Measurements from ENCODE around the gene PROCA1. TPM values are rescaled to one million over a fixed set of nuclear protein-coding genes. Genes with fewer than 3 reads are reported as not detected.

The PROCA1 gene
- total RNA-seq, 1 experiment from 2014 or later, result 2.7 TPM

DNA sequence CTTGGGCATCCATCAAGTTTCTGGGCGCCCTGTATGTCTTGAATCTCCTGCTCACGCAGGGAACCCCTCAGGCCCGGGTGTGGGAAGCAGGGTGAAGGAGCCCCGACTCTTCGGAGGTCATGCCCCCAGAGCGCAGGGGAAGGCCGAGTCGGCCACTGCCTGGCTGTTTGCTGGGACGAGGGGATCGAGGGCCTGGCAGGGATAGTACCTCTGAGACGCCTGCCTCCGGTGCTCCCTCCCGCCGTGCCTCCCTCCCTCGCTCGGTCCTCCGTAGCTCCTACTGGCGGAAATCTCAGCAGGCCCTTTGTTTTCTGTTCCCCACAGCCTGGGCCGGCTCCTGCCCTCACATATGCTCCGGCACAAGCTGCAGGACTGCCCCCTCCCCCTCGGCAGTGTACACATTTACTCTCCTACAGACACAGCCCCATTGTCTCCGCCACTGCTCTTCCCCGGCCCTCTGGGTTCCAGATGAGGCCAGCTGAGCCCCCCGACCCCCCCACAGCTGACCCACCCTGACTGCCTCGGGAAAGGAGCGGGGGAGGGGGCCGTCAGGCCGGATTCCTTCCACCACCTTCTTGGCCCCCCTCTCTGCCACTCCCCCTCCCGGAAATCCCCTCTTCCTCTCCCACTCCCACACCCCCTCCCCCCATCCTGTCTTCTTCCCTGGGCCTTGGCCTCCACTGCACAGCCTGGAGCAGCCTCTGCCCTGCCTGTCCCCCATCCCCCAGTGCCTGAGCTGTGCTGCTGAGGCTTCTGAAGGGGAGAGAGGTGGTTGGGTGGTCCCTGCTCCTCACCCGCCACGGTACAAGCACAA is 33.5 kb upstream of the PROCA1 start:
- peak; percentile 78 for DNase-seq
- Histone ChIP-seq H3K79me2 (ENCODE audit: low read length) (peaks cover 31% of the 10 kb centered on the region), H3K36me3 (ENCODE audit: insufficient read depth, low read length) (peaks cover 4% of the 10 kb centered on the region), H3K9me3 (ENCODE audit: low read length) (no peaks in the 10 kb centered on the region), H3K4me2 (ENCODE audit: low read depth, low read length, poor library complexity, severe bottlenecking) (peak overlapping the region; percentile 93), H3K9ac (ENCODE audit: low read length) (peak overlapping the region; percentile 96), H3K4me3 (ENCODE audit: low read length) (peak overlapping the region; percentile 91), H4K20me1 (ENCODE audit: insufficient read depth, low read depth, low read length) (peaks cover 33% of the 10 kb centered on the region), H3K4me1 (ENCODE audit: low read length) (peaks cover 53% of the 10 kb centered on the region), H3K27me3 (ENCODE audit: low read length) (no peaks in the 10 kb centered on the region), H3K9me2 (replicated peaks; ENCODE audit: insufficient read depth, low read length) (no peaks in the 10 kb centered on the region), H3K27ac (ENCODE audit: low read length) (peak overlapping the region; percentile 79), H2AFZ (ENCODE audit: low read length) (no peak overlapping the region)

GRCh38 chr17:28744104-28744971 is 32.6 kb upstream of the PROCA1 start:
- H2AFZ ChIP-seq (ENCODE audit: low read length), result no peak overlapping the region
- H4K20me1 ChIP-seq (ENCODE audit: insufficient read depth, low read depth, low read length), result peaks cover 33% of the 10 kb centered on the region
- H3K9me2 ChIP-seq (replicated peaks; ENCODE audit: insufficient read depth, low read length), result no peaks in the 10 kb centered on the region
- H3K4me2 ChIP-seq (ENCODE audit: low read depth, low read length, poor library complexity, severe bottlenecking), result peak overlapping the region; percentile 93
- peak; percentile 85 for DNase-seq
- peak overlapping the region; percentile 96 for H3K9ac ChIP-seq (ENCODE audit: low read length)
- H3K27ac ChIP-seq (ENCODE audit: low read length), result peak overlapping the region; percentile 79
- peaks cover 4% of the 10 kb centered on the region for H3K36me3 ChIP-seq (ENCODE audit: insufficient read depth, low read length)
- H3K4me1 ChIP-seq (ENCODE audit: low read length), result peaks cover 53% of the 10 kb centered on the region
- H3K27me3 ChIP-seq (ENCODE audit: low read length), result no peaks in the 10 kb centered on the region
- peak overlapping the region; percentile 91 for H3K4me3 ChIP-seq (ENCODE audit: low read length)
- no peaks in the 10 kb centered on the region for H3K9me3 ChIP-seq (ENCODE audit: low read length)
- peaks cover 31% of the 10 kb centered on the region for H3K79me2 ChIP-seq (ENCODE audit: low read length)

DNA sequence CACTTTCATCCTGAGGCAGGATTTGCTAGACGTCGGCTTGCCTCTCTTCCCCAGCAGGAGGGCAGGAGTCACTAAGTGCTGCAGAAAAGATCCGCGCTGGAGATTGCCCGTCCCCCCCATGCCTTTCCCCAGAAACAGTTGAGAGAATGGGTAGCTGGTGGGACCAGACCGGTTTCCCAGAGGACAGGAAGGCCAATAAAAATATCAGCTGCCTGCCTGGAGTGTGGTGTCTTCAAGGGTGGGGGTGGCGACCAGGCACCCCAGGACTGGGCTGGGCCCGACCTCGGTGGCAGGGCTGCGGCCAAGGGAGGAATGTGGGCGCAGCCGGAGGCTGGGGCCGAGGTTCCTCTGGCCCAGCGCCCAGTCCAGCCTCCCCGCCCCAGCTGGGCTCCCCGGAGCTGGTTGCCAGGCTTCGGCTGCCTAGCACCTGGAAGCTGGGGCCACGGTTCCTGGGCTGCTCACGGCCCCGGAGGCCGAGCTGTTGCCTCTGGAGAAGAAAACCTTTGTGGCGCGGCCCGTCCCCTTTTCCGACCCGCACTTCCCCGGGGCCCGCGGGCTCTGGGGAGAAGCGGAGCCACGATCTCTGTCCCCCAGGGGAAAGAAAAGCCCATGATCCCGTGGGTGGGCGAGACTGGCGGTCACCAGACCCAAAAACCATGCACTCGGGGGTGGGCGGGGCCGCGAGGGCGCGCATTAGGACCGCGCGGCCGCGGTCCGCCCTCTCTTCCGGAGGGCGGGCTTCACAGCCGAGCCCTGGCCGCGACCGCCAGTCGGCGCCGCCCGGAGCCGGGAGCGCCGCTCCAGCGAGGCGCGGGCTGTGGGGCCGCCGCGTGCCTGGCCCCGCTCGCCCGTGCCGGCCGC is 31.8 kb upstream of the PROCA1 start, which contains the start of gene TRAF4:
TSS of gene TRAF4 (plus strand) at position 769 of the 861 bp plus-strand sequence. CDS start 102 bp downstream, outside the sequence.
- peak; percentile 95 for DNase-seq
- H3K9me3 ChIP-seq (ENCODE audit: low read length), result no peaks in the 10 kb centered on the region
- H4K20me1 ChIP-seq (ENCODE audit: insufficient read depth, low read depth, low read length), result peaks cover 33% of the 10 kb centered on the region
- H3K36me3 ChIP-seq (ENCODE audit: insufficient read depth, low read length), result peaks cover 4% of the 10 kb centered on the region
- H3K27me3 ChIP-seq (ENCODE audit: low read length), result no peaks in the 10 kb centered on the region
- H3K4me1 ChIP-seq (ENCODE audit: low read length), result peaks cover 61% of the 10 kb centered on the region
- peaks cover 31% of the 10 kb centered on the region for H3K79me2 ChIP-seq (ENCODE audit: low read length)
- H2AFZ ChIP-seq (ENCODE audit: low read length), result peak within 1 kb of the TSS; percentile 85; the same call in 1 of the 2 replicates
- H3K9ac ChIP-seq (ENCODE audit: low read length), result peak within 1 kb of the TSS; percentile 96
- H3K4me3 ChIP-seq (ENCODE audit: low read length), result peak within 1 kb of the TSS; percentile 91
- peak within 1 kb of the TSS; percentile 93 for H3K4me2 ChIP-seq (ENCODE audit: low read depth, low read length, poor library complexity, severe bottlenecking)
- no peaks in the 10 kb centered on the region for H3K9me2 ChIP-seq (replicated peaks; ENCODE audit: insufficient read depth, low read length)
- H3K27ac ChIP-seq (ENCODE audit: low read length), result peak within 1 kb of the TSS; percentile 91

- Histone ChIP-seq H3K9me3 (ENCODE audit: low read length) (no peaks in the 10 kb centered on the region), H3K4me2 (ENCODE audit: low read depth, low read length, poor library complexity, severe bottlenecking) (peak overlapping the region; percentile 51), H4K20me1 (ENCODE audit: insufficient read depth, low read depth, low read length) (peaks cover 21% of the 10 kb centered on the region), H2AFZ (ENCODE audit: low read length) (no peak overlapping the region), H3K4me1 (ENCODE audit: low read length) (peaks cover 72% of the 10 kb centered on the region), H3K4me3 (ENCODE audit: low read length) (peak overlapping the region; percentile 33; the same call in 1 of the 2 replicates), H3K36me3 (ENCODE audit: insufficient read depth, low read length) (no peaks in the 10 kb centered on the region), H3K9me2 (replicated peaks; ENCODE audit: insufficient read depth, low read length) (no peaks in the 10 kb centered on the region), H3K9ac (ENCODE audit: low read length) (peak overlapping the region; percentile 58), H3K79me2 (ENCODE audit: low read length) (peaks cover 27% of the 10 kb centered on the region), H3K27me3 (ENCODE audit: low read length) (no peaks in the 10 kb centered on the region), H3K27ac (ENCODE audit: low read length) (peak overlapping the region; percentile 91)
- DNase-seq, result peak; percentile 79
Measured at GRCh38 chr17:28741358-28742349, 30.0 kb upstream of the PROCA1 start.

GRCh38 chr17:28740406-28741357 is 29.0 kb upstream of the PROCA1 start:
- Histone ChIP-seq H4K20me1 (ENCODE audit: insufficient read depth, low read depth, low read length) (peaks cover 11% of the 10 kb centered on the region), H3K9me2 (replicated peaks; ENCODE audit: insufficient read depth, low read length) (no peaks in the 10 kb centered on the region), H3K9me3 (ENCODE audit: low read length) (no peaks in the 10 kb centered on the region), H3K79me2 (ENCODE audit: low read length) (peaks cover 18% of the 10 kb centered on the region), H3K4me1 (ENCODE audit: low read length) (peaks cover 62% of the 10 kb centered on the region), H3K27me3 (ENCODE audit: low read length) (no peaks in the 10 kb centered on the region), H3K36me3 (ENCODE audit: insufficient read depth, low read length) (no peaks in the 10 kb centered on the region), H3K9ac (ENCODE audit: low read length) (peak overlapping the region; percentile 58), H3K27ac (ENCODE audit: low read length) (peak overlapping the region; percentile 91), H3K4me3 (ENCODE audit: low read length) (peak overlapping the region; percentile 13; the same call in 1 of the 2 replicates), H2AFZ (ENCODE audit: low read length) (no peak overlapping the region), H3K4me2 (ENCODE audit: low read depth, low read length, poor library complexity, severe bottlenecking) (peak overlapping the region; percentile 51)
- no peak for DNase-seq

DNA sequence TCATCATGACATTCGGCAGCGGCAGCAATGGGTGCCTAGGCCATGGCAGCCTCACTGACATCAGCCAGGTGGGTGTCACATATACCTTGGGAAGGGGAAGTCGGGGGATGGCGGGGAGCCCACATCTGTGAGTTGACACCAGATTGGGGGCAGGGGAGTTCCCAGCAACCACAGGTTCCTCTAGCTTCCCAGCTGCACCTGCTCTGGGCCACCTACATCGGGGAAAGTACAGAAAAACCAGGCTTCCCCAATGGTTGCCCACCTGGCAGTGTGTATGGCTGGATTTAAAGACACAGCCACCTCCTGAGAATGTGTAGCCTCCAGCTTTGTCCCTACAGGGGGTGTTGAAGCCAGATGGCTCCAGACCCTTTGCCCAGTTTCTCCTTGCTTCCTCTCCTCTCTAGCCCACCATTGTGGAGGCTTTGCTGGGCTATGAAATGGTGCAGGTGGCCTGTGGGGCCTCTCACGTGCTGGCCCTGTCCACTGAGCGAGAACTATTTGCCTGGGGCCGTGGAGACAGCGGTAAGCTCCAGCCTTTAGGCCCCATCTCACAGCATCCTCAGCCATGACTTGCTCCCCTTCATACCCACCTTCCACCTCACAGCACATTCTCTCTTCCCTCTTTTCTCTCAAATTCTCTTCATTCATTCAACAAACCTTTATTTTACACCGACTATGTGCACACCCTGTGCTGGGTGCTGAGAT is 27.1 kb upstream of the PROCA1 start:
- H4K20me1 ChIP-seq (ENCODE audit: insufficient read depth, low read depth, low read length), result no peaks in the 10 kb centered on the region
- peak overlapping the region; percentile 41 for H3K4me2 ChIP-seq (ENCODE audit: low read depth, low read length, poor library complexity, severe bottlenecking)
- no peaks in the 10 kb centered on the region for H3K79me2 ChIP-seq (ENCODE audit: low read length)
- H3K4me3 ChIP-seq (ENCODE audit: low read length), result peak overlapping the region; percentile 42; the same call in 1 of the 2 replicates
- H3K36me3 ChIP-seq (ENCODE audit: insufficient read depth, low read length), result no peaks in the 10 kb centered on the region
- peak overlapping the region; percentile 42 for H3K9ac ChIP-seq (ENCODE audit: low read length)
- H3K4me1 ChIP-seq (ENCODE audit: low read length), result peaks cover 55% of the 10 kb centered on the region
- DNase-seq, result no peak
- no peaks in the 10 kb centered on the region for H3K27me3 ChIP-seq (ENCODE audit: low read length)
- no peak overlapping the region for H2AFZ ChIP-seq (ENCODE audit: low read length)
- H3K9me3 ChIP-seq (ENCODE audit: low read length), result no peaks in the 10 kb centered on the region
- no peaks in the 10 kb centered on the region for H3K9me2 ChIP-seq (replicated peaks; ENCODE audit: insufficient read depth, low read length)
- peak overlapping the region; percentile 55 for H3K27ac ChIP-seq (ENCODE audit: low read length)
